ENCODE data around the gene KCNQ1.

DNA sequence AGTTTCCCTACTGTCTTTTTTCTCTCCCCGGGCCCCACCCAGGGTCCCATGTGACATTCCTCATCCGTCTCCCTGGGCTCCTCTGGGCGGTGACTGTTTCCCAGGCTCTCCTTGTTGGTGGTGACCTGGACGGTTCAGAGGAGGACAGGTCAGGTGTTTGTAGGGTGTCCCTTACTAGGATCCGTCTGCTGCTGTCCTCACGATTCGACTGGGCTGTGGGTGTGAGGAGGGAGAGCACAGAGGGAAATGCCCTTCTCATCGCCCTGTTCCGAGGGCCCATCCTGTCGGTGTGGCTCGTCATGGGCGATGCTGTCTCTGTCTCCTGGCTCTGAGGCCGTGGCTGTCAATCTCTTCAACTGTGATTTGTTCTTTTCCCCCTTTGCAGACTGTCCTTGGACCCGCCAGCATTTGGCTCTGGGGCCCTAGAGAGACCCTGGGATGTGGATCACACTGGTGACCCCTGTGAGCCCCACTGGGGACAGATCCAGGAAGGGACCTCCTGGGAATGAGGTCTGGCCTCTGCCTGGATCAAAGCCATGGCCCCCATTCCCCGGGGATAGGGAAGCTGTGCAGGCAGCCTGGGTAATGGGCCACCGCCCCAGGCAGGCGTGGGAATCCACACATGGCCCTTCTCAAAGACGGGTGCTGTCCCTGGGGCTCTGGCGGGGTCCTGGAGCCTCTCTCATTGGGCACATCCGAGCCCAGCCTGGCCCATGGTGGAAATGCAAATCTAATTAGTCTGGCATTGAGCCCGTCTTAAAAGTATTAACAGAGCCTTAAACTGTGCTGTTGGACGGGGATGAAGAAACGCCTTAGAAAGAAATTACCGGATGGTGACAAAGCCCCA lies 301.8 kb downstream of the KCNQ1 start:
- no peak for TF ChIP-seq POLR2A (IDR thresholded peaks at IDR 0.05; ENCODE audit: low read length)
- TF ChIP-seq GATA1 (IDR thresholded peaks at IDR 0.05; ENCODE audit: low read depth, low read length) = no peak
